Activated T-cell treated with anti-CD3 and anti-CD28 coated beads, Interleukin-2, amount 50 U/mL, for 24 hours (primary cell): Measurements from ENCODE around the gene ZNF264.
"Not testable (repeated sequence)": the region's sequence is repeated elsewhere in the genome, so short reads cannot be mapped to it uniquely, and the experiment has no call there.

Source experiments
- DNase-seq: peaks from one replicate; pipeline ENCODE4 v3.0.0-alpha.2; 2020
- H3K27ac Mint-ChIP-seq: 2 replicates; pipeline ENCODE4 v1.8.0; 2020; ENCODE audit warnings: mild to moderate bottlenecking, mixed read lengths
- H3K27me3 Mint-ChIP-seq: 2 replicates; pipeline ENCODE4 v1.8.0; 2020; ENCODE audit warnings: mixed read lengths
- H3K36me3 Mint-ChIP-seq: 2 replicates; pipeline ENCODE4 v1.8.0; 2020; ENCODE audit warnings: low read depth, mixed read lengths
- H3K4me1 Mint-ChIP-seq: 2 replicates; pipeline ENCODE4 v1.8.0; 2020; ENCODE audit warnings: low read depth, mixed read lengths
- H3K4me3 Mint-ChIP-seq: 2 replicates; pipeline ENCODE4 v1.8.0; 2020; ENCODE audit warnings: mild to moderate bottlenecking, moderate library complexity, mixed read lengths
- H3K9me3 Mint-ChIP-seq: 2 replicates; pipeline ENCODE4 v1.8.0; 2020; ENCODE audit warnings: mixed read lengths

Gene ZNF264

GRCh38 chr19:57191141-57192076 lies at the start of gene ZNF264:
Gene ZNF264 (plus strand): TSS chr19:57191500. CDS start chr19:57191914, 414 bp downstream.
- H3K4me3 Mint-ChIP-seq, result peak within 1 kb of the TSS; percentile 88
- H3K4me1 Mint-ChIP-seq, result peaks cover 31% of the 10 kb centered on the region
- H3K36me3 Mint-ChIP-seq, result peaks cover 78% of the 10 kb centered on the region
- H3K27me3 Mint-ChIP-seq, result peaks cover 14% of the 10 kb centered on the region
- peak within 1 kb of the TSS; percentile 90 for H3K27ac Mint-ChIP-seq
- peaks cover 51% of the 10 kb centered on the region for H3K9me3 Mint-ChIP-seq
- peak; percentile 94 for DNase-seq

DNA sequence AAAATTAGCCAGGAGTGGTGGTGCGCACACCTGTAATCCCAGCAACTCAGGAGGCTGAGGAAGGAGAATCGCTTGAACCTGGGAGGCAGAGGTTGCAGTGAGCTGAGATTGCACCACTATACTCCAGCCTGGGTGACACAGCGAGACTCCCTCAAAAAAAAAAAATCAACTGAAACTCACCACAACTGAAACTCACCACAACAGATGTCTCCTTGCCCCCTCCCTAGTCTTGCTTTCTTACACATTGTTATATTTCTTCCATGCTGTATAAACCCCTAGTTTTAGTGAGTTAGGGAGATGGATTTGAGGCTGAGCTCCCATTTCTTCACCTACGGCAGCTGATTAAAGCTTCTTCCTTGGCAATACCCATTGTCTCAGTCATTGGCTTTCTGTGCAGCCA lies 49.6 kb upstream of the ZNF264 start:
- no peaks in the 10 kb centered on the region for H3K27me3 Mint-ChIP-seq
- peaks cover 34% of the 10 kb centered on the region for H3K9me3 Mint-ChIP-seq
- no peak for DNase-seq
- peaks cover 12% of the 10 kb centered on the region for H3K36me3 Mint-ChIP-seq
- H3K4me3 Mint-ChIP-seq, result no peak overlapping the region
- no peaks in the 10 kb centered on the region for H3K4me1 Mint-ChIP-seq
- no peak overlapping the region for H3K27ac Mint-ChIP-seq

GRCh38 chr19:57152921-57153320 lies 38.4 kb upstream of the ZNF264 start:
- Mint-ChIP-seq H3K4me1 (no peaks in the 10 kb centered on the region), H3K4me3 (no peak overlapping the region), H3K27ac (no peak overlapping the region), H3K9me3 (peaks cover 31% of the 10 kb centered on the region), H3K27me3 (no peaks in the 10 kb centered on the region), H3K36me3 (no peaks in the 10 kb centered on the region)
- no peak for DNase-seq

- Mint-ChIP-seq H3K27me3 (peaks cover 3% of the 10 kb centered on the region), H3K9me3 (peaks cover 28% of the 10 kb centered on the region), H3K36me3 (peaks cover 2% of the 10 kb centered on the region), H3K4me1 (no peaks in the 10 kb centered on the region), H3K27ac (no peak overlapping the region), H3K4me3 (no peak overlapping the region)
- DNase-seq, result no peak
These were observed 29.2 kb upstream of the ZNF264 start for GRCh38 chr19:57161985-57162539.

DNA sequence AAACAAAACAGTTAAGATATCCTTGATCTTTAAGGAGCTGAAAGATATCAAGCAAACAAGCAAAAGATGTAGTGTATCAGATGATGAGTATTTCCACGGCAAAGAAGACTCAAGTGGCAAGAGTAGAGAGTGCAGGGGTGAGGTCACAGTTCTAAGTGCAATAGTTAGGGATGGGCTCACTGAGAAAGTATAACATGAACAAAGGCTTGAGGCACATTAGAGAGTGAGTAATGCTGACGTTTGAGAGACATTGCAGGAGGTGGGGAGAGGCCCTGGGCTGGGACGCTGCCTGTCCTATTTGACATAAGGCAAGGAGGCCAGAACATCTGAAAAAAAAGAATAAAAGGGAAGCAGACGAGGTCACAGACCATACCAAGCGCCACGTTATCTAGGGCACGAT lies 25.5 kb upstream of the ZNF264 start:
- no peaks in the 10 kb centered on the region for H3K36me3 Mint-ChIP-seq
- no peaks in the 10 kb centered on the region for H3K4me1 Mint-ChIP-seq
- DNase-seq, result no peak
- peaks cover 6% of the 10 kb centered on the region for H3K27me3 Mint-ChIP-seq
- H3K4me3 Mint-ChIP-seq, result no peak overlapping the region
- no peak overlapping the region for H3K27ac Mint-ChIP-seq
- peaks cover 33% of the 10 kb centered on the region for H3K9me3 Mint-ChIP-seq

DNA sequence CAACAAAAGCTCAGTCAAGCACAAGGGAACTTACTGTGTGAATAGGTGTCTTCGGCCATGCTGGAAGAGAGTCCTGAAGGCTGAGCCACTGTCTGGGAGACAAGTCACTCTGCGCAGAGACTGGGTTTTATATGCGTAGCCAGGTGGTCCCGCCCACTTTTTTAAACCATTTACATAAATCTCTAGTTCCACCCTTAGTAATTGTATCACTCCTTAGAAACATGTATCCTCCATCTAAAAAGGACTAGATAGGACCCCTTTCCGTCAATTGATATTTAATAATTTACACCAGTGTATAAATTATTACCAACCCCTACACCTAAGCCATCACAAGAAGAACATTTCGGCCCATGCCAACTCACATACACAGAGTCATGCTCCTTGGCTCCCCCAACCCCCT lies 23.9 kb upstream of the ZNF264 start, which contains the start of gene DUXA:
Gene DUXA (minus strand): TSS at position 101 of the 400 bp plus-strand sequence. CDS start 42 bp downstream, at position 59.
- no peak within 1 kb of the TSS for H3K4me3 Mint-ChIP-seq
- DNase-seq, result no peak
- H3K27me3 Mint-ChIP-seq, result peaks cover 13% of the 10 kb centered on the region
- peaks cover 8% of the 10 kb centered on the region for H3K36me3 Mint-ChIP-seq
- peaks cover 38% of the 10 kb centered on the region for H3K9me3 Mint-ChIP-seq
- H3K4me1 Mint-ChIP-seq, result peaks cover 8% of the 10 kb centered on the region
- no peak within 1 kb of the TSS for H3K27ac Mint-ChIP-seq

- no peak overlapping the region for H3K27ac Mint-ChIP-seq
- H3K27me3 Mint-ChIP-seq, result peaks cover 35% of the 10 kb centered on the region
- H3K4me1 Mint-ChIP-seq, result peaks cover 13% of the 10 kb centered on the region
- DNase-seq, result peak; percentile 46
- peaks cover 26% of the 10 kb centered on the region for H3K36me3 Mint-ChIP-seq
- peaks cover 48% of the 10 kb centered on the region for H3K9me3 Mint-ChIP-seq
- peak overlapping the region; percentile 39 for H3K4me3 Mint-ChIP-seq
These were observed 19.7 kb upstream of the ZNF264 start for GRCh38 chr19:57171551-57172081.

DNA sequence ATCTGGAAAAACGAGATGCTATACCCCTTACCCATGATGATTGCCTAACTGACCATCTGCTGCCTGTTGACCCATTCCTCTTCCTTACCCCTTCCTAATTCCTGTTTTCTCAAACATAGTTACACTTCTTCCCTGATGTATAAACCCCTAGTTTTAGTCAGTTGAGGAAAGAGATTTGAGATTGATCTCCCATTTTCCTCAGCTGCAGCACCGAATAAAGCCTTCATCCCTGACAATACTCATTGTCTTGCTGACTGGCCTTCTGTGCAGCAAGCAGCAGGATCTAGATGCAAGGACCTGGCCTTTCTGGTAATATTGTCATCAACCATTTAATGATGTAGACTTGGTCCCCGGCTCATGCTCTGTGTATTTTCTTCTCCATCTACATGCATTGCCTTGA lies 999 bp upstream of the ZNF264 start:
- peak overlapping the region; percentile 88 for H3K4me3 Mint-ChIP-seq
- H3K27me3 Mint-ChIP-seq, result peaks cover 23% of the 10 kb centered on the region
- no peak for DNase-seq
- peak overlapping the region; percentile 4 for H3K27ac Mint-ChIP-seq
- peaks cover 47% of the 10 kb centered on the region for H3K9me3 Mint-ChIP-seq
- peaks cover 70% of the 10 kb centered on the region for H3K36me3 Mint-ChIP-seq
- peaks cover 31% of the 10 kb centered on the region for H3K4me1 Mint-ChIP-seq

DNA sequence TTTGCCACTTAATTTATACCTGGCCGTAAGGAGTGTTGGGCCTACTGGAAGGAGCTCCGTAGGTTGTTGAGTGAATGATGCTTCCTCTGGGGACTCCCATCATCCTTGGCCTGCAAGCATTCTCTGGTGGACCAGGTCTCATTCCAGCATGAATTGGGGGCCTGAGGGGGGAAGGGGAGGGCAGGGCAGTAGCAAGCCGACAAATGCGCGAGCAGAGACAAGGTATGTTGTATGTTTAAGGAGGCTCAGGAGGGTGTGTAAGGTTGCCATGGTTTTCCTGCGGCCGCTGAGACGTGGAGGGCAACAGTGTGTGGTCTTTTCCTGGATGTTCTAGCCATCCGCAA lies 749 bp downstream of the ZNF264 start:
- peaks cover 55% of the 10 kb centered on the region for H3K9me3 Mint-ChIP-seq
- H3K36me3 Mint-ChIP-seq, result peaks cover 84% of the 10 kb centered on the region
- H3K27ac Mint-ChIP-seq, result peak overlapping the region; percentile 90
- peaks cover 31% of the 10 kb centered on the region for H3K4me1 Mint-ChIP-seq
- peak overlapping the region; percentile 88 for H3K4me3 Mint-ChIP-seq
- DNase-seq, result no peak
- H3K27me3 Mint-ChIP-seq, result peaks cover 10% of the 10 kb centered on the region

GRCh38 chr19:57192993-57193392 lies 1.7 kb downstream of the ZNF264 start:
- DNase-seq, result no peak
- H3K36me3 Mint-ChIP-seq, result peaks cover 86% of the 10 kb centered on the region
- peaks cover 55% of the 10 kb centered on the region for H3K9me3 Mint-ChIP-seq
- H3K27me3 Mint-ChIP-seq, result peaks cover 3% of the 10 kb centered on the region
- H3K4me1 Mint-ChIP-seq, result peaks cover 31% of the 10 kb centered on the region
- peak overlapping the region; percentile 88 for H3K4me3 Mint-ChIP-seq
- H3K27ac Mint-ChIP-seq, result peak overlapping the region; percentile 33

DNA sequence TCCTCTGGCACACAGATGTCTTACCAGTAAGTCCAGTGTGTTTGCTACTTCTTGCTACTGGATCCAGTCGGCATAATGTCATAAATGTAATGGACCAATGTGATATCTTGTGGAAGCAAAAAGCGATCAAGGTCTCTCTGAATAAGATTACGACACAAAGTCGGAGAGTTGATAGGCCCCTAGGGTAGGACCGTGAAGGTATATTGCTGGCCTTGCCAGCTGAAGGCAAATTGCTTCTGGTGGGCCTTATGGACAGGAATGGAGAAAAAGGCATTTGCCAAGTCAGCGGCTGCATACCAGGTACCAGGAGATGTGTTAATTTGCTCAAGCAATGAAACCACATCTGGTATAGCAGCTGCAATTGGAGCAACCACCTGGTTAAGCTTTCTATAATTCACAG lies 6.6 kb downstream of the ZNF264 start:
- H3K27ac Mint-ChIP-seq, H3K27me3 Mint-ChIP-seq, DNase-seq, H3K4me3 Mint-ChIP-seq: not testable (repeated sequence)
- peaks cover 97% of the 10 kb centered on the region for H3K36me3 Mint-ChIP-seq
- H3K9me3 Mint-ChIP-seq, result peaks cover 65% of the 10 kb centered on the region
- H3K4me1 Mint-ChIP-seq, result peaks cover 16% of the 10 kb centered on the region

DNA sequence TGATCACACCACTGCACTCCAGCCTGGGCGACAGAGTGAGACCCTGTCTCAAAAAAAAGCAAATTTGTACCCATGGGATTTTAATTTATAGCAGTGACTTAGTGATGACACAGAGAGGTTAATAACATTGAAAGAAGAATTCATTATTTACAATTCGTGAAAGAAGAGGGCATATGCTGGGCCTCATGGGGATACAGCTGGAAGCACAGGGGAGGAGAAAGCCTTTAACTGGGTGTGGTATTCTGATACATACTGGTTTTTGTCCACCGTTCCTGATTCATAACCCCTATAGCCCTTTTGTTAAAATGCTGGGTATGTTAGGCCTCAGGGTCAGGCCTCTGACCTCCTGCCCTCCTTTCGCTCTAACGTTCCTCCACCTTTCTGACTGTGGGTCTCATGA lies 10.9 kb downstream of the ZNF264 start:
- Mint-ChIP-seq H3K27ac (no peak overlapping the region), H3K36me3 (peaks cover 96% of the 10 kb centered on the region), H3K9me3 (peaks cover 59% of the 10 kb centered on the region), H3K27me3 (no peaks in the 10 kb centered on the region), H3K4me1 (peaks cover 11% of the 10 kb centered on the region), H3K4me3 (no peak overlapping the region)
- DNase-seq, result no peak

GRCh38 chr19:57210381-57210780 lies 19.1 kb downstream of the ZNF264 start:
- H3K27me3 Mint-ChIP-seq, result no peaks in the 10 kb centered on the region
- no peaks in the 10 kb centered on the region for H3K4me1 Mint-ChIP-seq
- H3K27ac Mint-ChIP-seq, result no peak overlapping the region
- H3K9me3 Mint-ChIP-seq, result peaks cover 43% of the 10 kb centered on the region
- peaks cover 98% of the 10 kb centered on the region for H3K36me3 Mint-ChIP-seq
- no peak overlapping the region for H3K4me3 Mint-ChIP-seq
- DNase-seq, result no peak

- Mint-ChIP-seq H3K27ac (no peak overlapping the region), H3K4me1 (no peaks in the 10 kb centered on the region), H3K36me3 (peaks cover 99% of the 10 kb centered on the region)
These were observed 20.8 kb downstream of the ZNF264 start for GRCh38 chr19:57212109-57212508.

DNA sequence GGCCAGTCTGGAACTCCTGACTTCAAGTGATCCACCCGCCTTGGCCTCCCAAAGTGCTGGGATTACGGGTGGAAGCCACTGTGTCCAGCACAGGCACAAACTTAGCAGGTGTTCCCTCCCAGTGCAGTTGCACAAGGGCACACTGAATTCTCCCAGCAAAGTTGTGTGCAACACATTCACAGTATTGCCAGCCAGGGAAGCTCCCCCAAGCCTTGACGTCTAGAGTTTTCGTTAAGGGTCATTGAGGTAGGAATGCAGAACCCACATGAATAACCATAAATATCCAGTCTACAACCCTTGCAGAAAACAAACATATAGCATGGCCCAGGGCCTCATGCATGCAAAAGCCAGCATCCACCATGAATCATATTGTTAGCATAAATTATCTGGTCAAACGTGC lies 36.2 kb downstream of the ZNF264 start:
- no peak for DNase-seq
- Mint-ChIP-seq H3K9me3 (peaks cover 26% of the 10 kb centered on the region), H3K4me1 (no peaks in the 10 kb centered on the region), H3K4me3 (no peak overlapping the region), H3K27me3 (peaks cover 5% of the 10 kb centered on the region), H3K27ac (no peak overlapping the region), H3K36me3 (peaks cover 9% of the 10 kb centered on the region)

More at GRCh38 chr19:57212109-57212508, 20.8 kb downstream of the ZNF264 start:
- Mint-ChIP-seq H3K4me3 (no peak overlapping the region), H3K9me3 (peaks cover 40% of the 10 kb centered on the region), H3K27me3 (no peaks in the 10 kb centered on the region)
- no peak for DNase-seq
